ENCODE data around the gene KCNMA1.
"Not testable (repeated sequence)": the region's sequence is repeated elsewhere in the genome, so short reads cannot be mapped to it uniquely, and the experiment has no call there.

Gene KCNMA1

GRCh38 chr10:77526868-77527617 is 110.6 kb downstream of the KCNMA1 start:
- peak; percentile 55 for DNase-seq

- DNase-seq, result peak; percentile 98
These were observed 113.3 kb downstream of the KCNMA1 start for GRCh38 chr10:77524281-77524711.

- no peak for DNase-seq
These were observed 115.3 kb downstream of the KCNMA1 start for GRCh38 chr10:77522268-77522809.

GRCh38 chr10:77520995-77521394 is 116.6 kb downstream of the KCNMA1 start:
- DNase-seq, result no peak

GRCh38 chr10:77520290-77520689 is 117.3 kb downstream of the KCNMA1 start:
- DNase-seq, result no peak

- not testable (repeated sequence) for DNase-seq
These were observed 117.8 kb downstream of the KCNMA1 start for GRCh38 chr10:77519791-77520190.

- DNase-seq, result no peak
These were observed 118.7 kb downstream of the KCNMA1 start for GRCh38 chr10:77518910-77519274.

- no peak for DNase-seq
These were observed 119.2 kb downstream of the KCNMA1 start for GRCh38 chr10:77518241-77518909.

GRCh38 chr10:77516575-77516974 is 121.0 kb downstream of the KCNMA1 start:
- DNase-seq, result no peak

GRCh38 chr10:77514870-77515269 is 122.7 kb downstream of the KCNMA1 start:
- DNase-seq, result no peak

- peak; percentile 93 for DNase-seq
These were observed 123.8 kb downstream of the KCNMA1 start for GRCh38 chr10:77513781-77514331.

GRCh38 chr10:77513220-77513619 is 124.4 kb downstream of the KCNMA1 start:
- no peak for DNase-seq

GRCh38 chr10:77512219-77512578 is 125.4 kb downstream of the KCNMA1 start:
- no peak for DNase-seq

GRCh38 chr10:77511498-77512218 is 126.0 kb downstream of the KCNMA1 start:
- DNase-seq, result peak; percentile 56

- no peak for DNase-seq
These were observed 126.9 kb downstream of the KCNMA1 start for GRCh38 chr10:77510695-77511094.

- no peak for DNase-seq
These were observed 127.3 kb downstream of the KCNMA1 start for GRCh38 chr10:77510294-77510693.

GRCh38 chr10:77509391-77509790 is 128.2 kb downstream of the KCNMA1 start:
- DNase-seq, result no peak

GRCh38 chr10:77507291-77507880 is 130.2 kb downstream of the KCNMA1 start:
- DNase-seq, result peak; percentile 39

GRCh38 chr10:77506517-77507200 is 130.9 kb downstream of the KCNMA1 start:
- peak; percentile 59 for DNase-seq

- peak; percentile 98 for DNase-seq
These were observed 131.9 kb downstream of the KCNMA1 start for GRCh38 chr10:77505431-77506334.

GRCh38 chr10:77504873-77505257 is 132.7 kb downstream of the KCNMA1 start:
- DNase-seq, result peak; percentile 58
